HepG2 (cell line): ENCODE measurements around the gene CAPN15. TPM values are rescaled to one million over a fixed set of nuclear protein-coding genes. Genes with fewer than 3 reads are reported as not detected.
A peak's percentile ranks its signal among the peaks of the same experiment; 100 is the strongest.

ENCODE experiments used
- CREM ChIP-seq, 2 experiments: sonication (generic) in 1 of 2; formaldehyde crosslinking in 1 of 2; IDR thresholded peaks; 2 replicates each; pipeline versions ENCODE4 v1.4.0 to v1.6.1; 2016 to 2020; ENCODE audit warnings: antibody characterized with exemption in 1 of 2, mild to moderate bottlenecking in 1 of 2, missing genetic modification reagents in 1 of 2
- E2F2 ChIP-seq: sonication (generic); formaldehyde crosslinking; IDR thresholded peaks from 2 replicates; pipeline ENCODE4 v1.4.0; 2020; ENCODE audit warnings: missing genetic modification reagents, borderline replicate concordance
- EEA1 ChIP-seq: sonication (generic); formaldehyde crosslinking; IDR thresholded peaks from 2 replicates; pipeline ENCODE4 v1.5.1; 2020; ENCODE audit warnings: mild to moderate bottlenecking, missing genetic modification reagents, borderline replicate concordance
- ELK4 ChIP-seq: sonication (generic); formaldehyde crosslinking; IDR thresholded peaks from 2 replicates; pipeline ENCODE4 v1.9.0; 2021; ENCODE audit warnings: missing genetic modification reagents, borderline replicate concordance
- GTF2F1 ChIP-seq: fragments of 150-350 bp; IDR thresholded peaks from 2 replicates; pipeline ENCODE4 v1.6.1; 2014; ENCODE audit warnings: low read length
- JUNB ChIP-seq: sonication (generic); formaldehyde crosslinking; IDR thresholded peaks from 2 replicates; pipeline ENCODE4 v1.8.0; 2022; ENCODE audit warnings: missing genetic modification reagents, mild to moderate bottlenecking, borderline replicate concordance
- MBNL3 ChIP-seq: fragments of 250-450 bp; sonication (Bioruptor Pico); conservative IDR thresholded peaks from 2 replicates; pipeline ENCODE4 v1.8.0; 2022; ENCODE audit warnings: mild to moderate bottlenecking, inconsistent platforms
- RFXANK ChIP-seq: IDR thresholded peaks from 2 replicates; pipeline ENCODE4 v1.6.1; 2016
- SALL2 ChIP-seq: sonication (generic); formaldehyde crosslinking; IDR thresholded peaks from 2 replicates; pipeline ENCODE4 v1.8.1; 2023; ENCODE audit warnings: mild to moderate bottlenecking, missing genetic modification reagents, inconsistent platforms
- STAG1 ChIP-seq: sonication (generic); formaldehyde crosslinking; IDR thresholded peaks from 2 replicates; pipeline ENCODE4 v1.4.0; 2020; ENCODE audit warnings: missing genetic modification reagents
- TBX2 ChIP-seq: sonication (generic); formaldehyde crosslinking; IDR thresholded peaks from 2 replicates; pipeline ENCODE4 v1.5.0; 2020; ENCODE audit warnings: missing genetic modification reagents, mild to moderate bottlenecking, borderline replicate concordance
- TRIM24 ChIP-seq: sonication (generic); formaldehyde crosslinking; IDR thresholded peaks from 2 replicates; pipeline ENCODE4 v1.8.0; 2022; ENCODE audit warnings: mild to moderate bottlenecking, missing genetic modification reagents
- ZMYM2 ChIP-seq: sonication (generic); formaldehyde crosslinking; IDR thresholded peaks from 2 replicates; pipeline ENCODE4 v1.8.0; 2022; ENCODE audit warnings: mild to moderate bottlenecking, missing genetic modification reagents
- ZNF256 ChIP-seq: sonication (generic); formaldehyde crosslinking; conservative IDR thresholded peaks from 2 replicates; pipeline ENCODE4 v1.4.0; 2020; ENCODE audit warnings: missing genetic modification reagents
- ZNF614 ChIP-seq: IDR thresholded peaks from 2 replicates; pipeline ENCODE4 v1.6.1; 2018; ENCODE audit warnings: missing biosample characterization, missing genetic modification reagents, inconsistent platforms, borderline replicate concordance
- polyA plus RNA-seq, 8 experiments: library from polyadenylated mRNA; depleted of rRNA in 3 of 8; stranded (reverse) in 7 of 8; unstranded in 1 of 8; fragments of >200 nt; fragmentation: Illumina TruSeq in 4 of 8; extraction: Trizol in 4 of 8; gene quantifications; 2 replicates each; pipeline versions ENCODE4 v1.2.1 to v1.2.3, GENCODE V29; 2011 to 2016; ENCODE audit warnings: low read depth in 4 of 8, missing spikeins in 1 of 8, mixed read lengths in 1 of 8; ENCODE audit not compliant: insufficient read depth in 1 of 8
- total RNA-seq, 5 experiments: library from RNA; depleted of rRNA; stranded (reverse); fragments of >200 nt; fragmentation: Illumina TruSeq; extraction: Trizol; gene quantifications; 2 replicates each; pipeline ENCODE4 v1.2.3, GENCODE V29; 2016; ENCODE audit warnings: low read depth in 1 of 5
- TF ChIP-seq, protein P1 (sequence below): sonication (generic); formaldehyde crosslinking; IDR thresholded peaks from 2 replicates; pipeline ENCODE4 v1.5.1; 2020; ENCODE audit warnings: missing genetic modification reagents, mild to moderate bottlenecking, borderline replicate concordance
- TF ChIP-seq, protein P2 (sequence below): sonication (generic); formaldehyde crosslinking; IDR thresholded peaks from 2 replicates; pipeline ENCODE4 v1.5.0; 2020; ENCODE audit warnings: mild to moderate bottlenecking, missing genetic modification reagents, borderline replicate concordance
- TF ChIP-seq, protein P3 (sequence below): IDR thresholded peaks from 2 replicates; pipeline ENCODE4 v1.6.1; 2016

Gene CAPN15
- total and polyA plus RNA-seq, 2 of the 13 experiments (the other 11 are each of a cell fraction or from before 2014, with no cell fraction given): 14.9 to 24.5 TPM

- TF ChIP-seq ELK4 (CRISPR knock-in tag): no peak
- no peak for TF ChIP-seq TBX2
- no peak for TF ChIP-seq GTF2F1
- no peak for TF ChIP-seq E2F2 (CRISPR knock-in tag)
- TF ChIP-seq, protein P1, sequence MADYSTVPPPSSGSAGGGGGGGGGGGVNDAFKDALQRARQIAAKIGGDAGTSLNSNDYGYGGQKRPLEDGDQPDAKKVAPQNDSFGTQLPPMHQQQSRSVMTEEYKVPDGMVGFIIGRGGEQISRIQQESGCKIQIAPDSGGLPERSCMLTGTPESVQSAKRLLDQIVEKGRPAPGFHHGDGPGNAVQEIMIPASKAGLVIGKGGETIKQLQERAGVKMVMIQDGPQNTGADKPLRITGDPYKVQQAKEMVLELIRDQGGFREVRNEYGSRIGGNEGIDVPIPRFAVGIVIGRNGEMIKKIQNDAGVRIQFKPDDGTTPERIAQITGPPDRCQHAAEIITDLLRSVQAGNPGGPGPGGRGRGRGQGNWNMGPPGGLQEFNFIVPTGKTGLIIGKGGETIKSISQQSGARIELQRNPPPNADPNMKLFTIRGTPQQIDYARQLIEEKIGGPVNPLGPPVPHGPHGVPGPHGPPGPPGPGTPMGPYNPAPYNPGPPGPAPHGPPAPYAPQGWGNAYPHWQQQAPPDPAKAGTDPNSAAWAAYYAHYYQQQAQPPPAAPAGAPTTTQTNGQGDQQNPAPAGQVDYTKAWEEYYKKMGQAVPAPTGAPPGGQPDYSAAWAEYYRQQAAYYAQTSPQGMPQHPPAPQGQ (CRISPR knock-in tag): no peak
- TF ChIP-seq SALL2: no peak
- TF ChIP-seq ZMYM2 (CRISPR knock-in tag): 0 out of 2 replicates have a peak, but pooled peaks have one; percentile 20
- no peak for TF ChIP-seq STAG1 (CRISPR knock-in tag)
- no peak for TF ChIP-seq JUNB (CRISPR knock-in tag)
- TF ChIP-seq TRIM24 (CRISPR knock-in tag): no peak
- TF ChIP-seq, protein P2, sequence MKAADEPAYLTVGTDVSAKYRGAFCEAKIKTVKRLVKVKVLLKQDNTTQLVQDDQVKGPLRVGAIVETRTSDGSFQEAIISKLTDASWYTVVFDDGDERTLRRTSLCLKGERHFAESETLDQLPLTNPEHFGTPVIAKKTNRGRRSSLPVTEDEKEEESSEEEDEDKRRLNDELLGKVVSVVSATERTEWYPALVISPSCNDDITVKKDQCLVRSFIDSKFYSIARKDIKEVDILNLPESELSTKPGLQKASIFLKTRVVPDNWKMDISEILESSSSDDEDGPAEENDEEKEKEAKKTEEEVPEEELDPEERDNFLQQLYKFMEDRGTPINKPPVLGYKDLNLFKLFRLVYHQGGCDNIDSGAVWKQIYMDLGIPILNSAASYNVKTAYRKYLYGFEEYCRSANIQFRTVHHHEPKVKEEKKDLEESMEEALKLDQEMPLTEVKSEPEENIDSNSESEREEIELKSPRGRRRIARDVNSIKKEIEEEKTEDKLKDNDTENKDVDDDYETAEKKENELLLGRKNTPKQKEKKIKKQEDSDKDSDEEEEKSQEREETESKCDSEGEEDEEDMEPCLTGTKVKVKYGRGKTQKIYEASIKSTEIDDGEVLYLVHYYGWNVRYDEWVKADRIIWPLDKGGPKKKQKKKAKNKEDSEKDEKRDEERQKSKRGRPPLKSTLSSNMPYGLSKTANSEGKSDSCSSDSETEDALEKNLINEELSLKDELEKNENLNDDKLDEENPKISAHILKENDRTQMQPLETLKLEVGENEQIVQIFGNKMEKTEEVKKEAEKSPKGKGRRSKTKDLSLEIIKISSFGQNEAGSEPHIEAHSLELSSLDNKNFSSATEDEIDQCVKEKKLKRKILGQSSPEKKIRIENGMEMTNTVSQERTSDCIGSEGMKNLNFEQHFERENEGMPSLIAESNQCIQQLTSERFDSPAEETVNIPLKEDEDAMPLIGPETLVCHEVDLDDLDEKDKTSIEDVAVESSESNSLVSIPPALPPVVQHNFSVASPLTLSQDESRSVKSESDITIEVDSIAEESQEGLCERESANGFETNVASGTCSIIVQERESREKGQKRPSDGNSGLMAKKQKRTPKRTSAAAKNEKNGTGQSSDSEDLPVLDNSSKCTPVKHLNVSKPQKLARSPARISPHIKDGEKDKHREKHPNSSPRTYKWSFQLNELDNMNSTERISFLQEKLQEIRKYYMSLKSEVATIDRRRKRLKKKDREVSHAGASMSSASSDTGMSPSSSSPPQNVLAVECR (CRISPR knock-in tag): no peak
- no peak for TF ChIP-seq ZNF614 (CRISPR knock-in tag)
- TF ChIP-seq MBNL3 (CRISPR knock-in tag): no peak
- TF ChIP-seq ZNF256 (CRISPR knock-in tag): no peak
- TF ChIP-seq EEA1: no peak
- no peak for TF ChIP-seq CREM (IDR thresholded peaks at IDR 0.05)
- no peak for TF ChIP-seq CREM (CRISPR knock-in tag; IDR thresholded peaks at IDR 0.05)
- TF ChIP-seq RFXANK (CRISPR knock-in tag): no peak
- TF ChIP-seq, protein P3, sequence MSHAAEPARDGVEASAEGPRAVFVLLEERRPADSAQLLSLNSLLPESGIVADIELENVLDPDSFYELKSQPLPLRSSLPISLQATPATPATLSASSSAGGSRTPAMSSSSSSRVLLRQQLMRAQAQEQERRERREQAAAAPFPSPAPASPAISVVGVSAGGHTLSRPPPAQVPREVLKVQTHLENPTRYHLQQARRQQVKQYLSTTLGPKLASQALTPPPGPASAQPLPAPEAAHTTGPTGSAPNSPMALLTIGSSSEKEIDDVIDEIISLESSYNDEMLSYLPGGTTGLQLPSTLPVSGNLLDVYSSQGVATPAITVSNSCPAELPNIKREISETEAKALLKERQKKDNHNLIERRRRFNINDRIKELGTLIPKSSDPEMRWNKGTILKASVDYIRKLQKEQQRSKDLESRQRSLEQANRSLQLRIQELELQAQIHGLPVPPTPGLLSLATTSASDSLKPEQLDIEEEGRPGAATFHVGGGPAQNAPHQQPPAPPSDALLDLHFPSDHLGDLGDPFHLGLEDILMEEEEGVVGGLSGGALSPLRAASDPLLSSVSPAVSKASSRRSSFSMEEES (CRISPR knock-in tag): no peak
These were observed 5.0 kb upstream of the CAPN15 start (continued) for GRCh38 chr16:522320-523096.
